GM12801 (cell line): Measurements from ENCODE around the gene S100A12.

Source experiments
- CTCF ChIP-seq: IDR thresholded peaks from one replicate; pipeline ENCODE4 v1.5.1; 2011; ENCODE audit warnings: control low read depth; ENCODE audit not compliant: insufficient read length; ENCODE audit errors: extremely low read depth

S100A12 gene

GRCh38 chr1:153336650-153337049, 38.8 kb downstream of the S100A12 start:
- no peak for TF ChIP-seq CTCF

GRCh38 chr1:153333902-153334301, 41.5 kb downstream of the S100A12 start:
- TF ChIP-seq CTCF, result no peak

GRCh38 chr1:153324912-153325311, 50.5 kb downstream of the S100A12 start:
- no peak for TF ChIP-seq CTCF
